Nucleus accumbens (tissue), 56 donors: ENCODE data around the gene PLBD2.

Experiments used
- DNase-seq, 56 donors: peaks; one replicate each; lab custom pipeline; 2025; lab: John Stamatoyannopoulos, UW

Gene PLBD2

DNA sequence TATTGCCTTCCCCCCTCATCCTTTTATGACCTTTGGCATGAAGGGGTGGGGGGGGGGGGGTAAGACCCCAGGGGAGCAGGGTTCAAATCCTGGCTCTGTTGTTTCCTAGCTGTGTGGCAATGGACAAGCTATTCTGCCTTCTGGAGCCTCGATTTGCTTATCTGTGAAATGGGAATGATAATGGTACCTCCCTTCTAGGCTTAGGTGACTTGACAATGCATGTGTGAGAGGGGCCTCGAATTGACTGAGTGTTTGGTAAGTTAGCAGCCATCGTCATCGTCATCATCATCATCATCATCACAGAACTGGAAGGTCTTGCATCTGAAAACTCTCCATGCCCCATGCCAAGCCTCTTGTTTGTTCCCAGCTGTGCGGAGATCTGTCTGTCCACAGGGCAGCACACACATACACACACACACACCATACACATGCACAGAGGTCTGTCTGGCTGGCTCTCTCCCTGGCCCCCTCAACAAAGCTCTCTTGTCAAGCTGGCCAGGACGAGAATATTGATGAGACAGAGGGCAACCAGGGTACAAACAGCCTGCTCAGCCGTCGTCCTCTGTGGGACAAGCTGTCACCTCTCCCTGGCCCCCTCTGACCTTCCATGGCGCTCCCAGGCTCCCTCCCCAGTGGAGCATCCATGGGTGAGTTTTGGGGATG, 51.2 kb downstream of the PLBD2 start:
- DNase-seq = peak in 13 of 56 donors; percentile 7 to 38 (median 25)

DNA sequence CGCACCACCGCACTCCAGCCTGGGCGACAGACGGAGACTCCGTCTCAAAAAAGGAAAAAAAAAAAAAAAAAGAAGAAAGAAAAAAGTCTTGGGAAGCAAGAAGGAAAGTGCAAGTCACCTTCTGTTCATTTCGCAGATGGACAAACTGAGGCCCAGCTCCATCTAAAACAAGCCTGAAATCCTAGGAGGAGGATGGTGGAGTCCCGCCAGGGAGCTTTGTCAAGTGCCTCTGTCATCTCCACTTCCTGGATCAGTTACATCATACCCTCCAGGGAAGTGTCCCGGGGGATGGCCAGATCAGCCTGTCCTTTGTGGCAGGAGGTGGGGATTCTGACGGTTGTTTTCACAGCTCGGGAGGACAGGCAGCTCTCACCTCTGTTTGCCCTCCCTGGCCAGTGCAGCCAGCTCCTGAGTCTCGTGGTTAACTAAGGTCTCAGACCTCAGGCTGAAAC, 55.1 kb downstream of the PLBD2 start:
- DNase-seq = no peak

DNA sequence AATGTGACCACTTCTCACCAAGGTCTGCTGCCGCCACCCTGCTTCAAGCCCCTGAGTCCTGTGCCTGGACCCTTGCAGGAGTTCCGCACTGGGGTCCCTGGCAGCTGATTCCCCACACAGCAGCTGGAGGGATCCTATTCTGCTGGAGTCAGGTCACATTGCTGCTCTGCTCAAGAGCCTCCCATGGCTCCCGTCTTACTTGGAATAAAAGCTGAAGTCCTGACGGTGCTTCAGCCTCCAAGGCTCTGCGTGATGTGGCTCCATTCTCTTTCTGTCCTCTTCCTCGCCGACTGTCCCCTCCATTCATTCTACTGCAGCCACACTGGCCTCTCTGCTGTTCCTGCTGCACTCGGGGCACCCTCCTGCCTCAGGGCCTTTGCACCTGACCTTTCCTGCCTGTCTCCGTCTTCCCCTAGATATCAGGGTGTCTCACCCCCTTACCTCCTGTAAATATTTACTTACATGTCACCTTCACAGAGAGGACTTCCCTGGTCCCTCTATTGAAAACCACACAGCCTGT, 56.2 kb downstream of the PLBD2 start:
- DNase-seq = no peak

DNA sequence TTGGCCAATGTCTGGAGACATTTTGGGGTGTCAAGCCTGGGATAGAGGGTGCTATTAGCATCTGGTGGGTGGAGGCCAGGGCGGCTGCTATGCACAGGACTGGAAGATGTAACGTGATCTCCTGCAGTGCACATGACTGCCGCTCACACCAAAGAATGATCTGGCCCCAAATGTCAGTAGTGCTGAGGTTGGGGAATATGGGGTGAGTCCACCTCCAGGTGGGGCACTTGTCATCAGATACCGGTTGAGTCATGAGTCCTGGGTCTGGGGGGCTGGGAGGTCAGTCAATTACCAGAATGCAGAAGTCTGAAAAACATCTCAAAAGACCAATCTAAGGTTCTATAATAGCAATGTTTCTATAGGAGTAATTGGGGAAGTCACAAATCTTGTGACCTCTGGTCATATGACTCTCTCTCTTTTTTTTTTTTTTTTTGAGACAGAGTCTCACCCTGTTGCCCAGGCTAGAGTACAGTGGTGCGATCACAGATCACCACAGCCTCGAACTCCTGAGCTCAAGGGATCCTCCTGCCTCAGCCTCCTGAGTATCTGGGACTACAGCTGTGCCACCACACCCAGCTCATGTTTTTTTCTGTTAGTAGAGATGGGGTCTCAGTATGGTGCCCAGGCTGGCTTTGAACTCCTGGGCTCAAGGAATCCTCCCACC, 57.8 kb downstream of the PLBD2 start:
- no peak for DNase-seq

DNA sequence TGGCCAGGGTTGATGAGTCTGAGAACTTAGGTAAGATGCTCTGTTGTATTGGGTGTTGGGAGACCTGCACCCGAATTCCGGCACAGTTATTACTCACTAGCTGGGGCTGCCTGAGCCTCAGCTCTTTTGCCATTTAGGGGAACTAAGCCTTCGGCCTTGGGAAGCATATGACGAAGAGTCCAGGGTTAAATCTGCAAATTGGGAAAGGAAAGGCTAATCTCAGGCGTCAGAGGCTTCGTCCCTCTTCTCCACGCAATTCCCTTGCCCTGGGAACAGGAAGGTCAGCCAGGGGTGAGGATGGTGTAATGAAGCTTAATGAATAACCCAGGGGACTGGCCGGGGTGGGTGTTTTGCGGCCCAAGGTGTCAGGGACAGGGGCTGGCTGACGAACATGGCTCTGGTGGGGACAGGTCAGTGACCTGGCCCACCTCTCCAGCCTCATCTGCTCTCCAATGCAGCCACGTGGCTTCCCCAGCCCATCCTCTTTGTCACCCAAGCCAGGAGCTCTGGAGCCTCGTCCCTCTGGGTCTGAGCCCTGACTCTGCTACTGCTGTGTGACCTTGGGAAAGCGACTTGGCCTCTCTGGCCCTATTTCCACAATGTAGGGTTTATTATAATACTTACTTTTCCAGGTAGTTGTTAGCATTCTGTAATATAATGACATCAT, 60.0 kb downstream of the PLBD2 start:
- no peak for DNase-seq

DNA sequence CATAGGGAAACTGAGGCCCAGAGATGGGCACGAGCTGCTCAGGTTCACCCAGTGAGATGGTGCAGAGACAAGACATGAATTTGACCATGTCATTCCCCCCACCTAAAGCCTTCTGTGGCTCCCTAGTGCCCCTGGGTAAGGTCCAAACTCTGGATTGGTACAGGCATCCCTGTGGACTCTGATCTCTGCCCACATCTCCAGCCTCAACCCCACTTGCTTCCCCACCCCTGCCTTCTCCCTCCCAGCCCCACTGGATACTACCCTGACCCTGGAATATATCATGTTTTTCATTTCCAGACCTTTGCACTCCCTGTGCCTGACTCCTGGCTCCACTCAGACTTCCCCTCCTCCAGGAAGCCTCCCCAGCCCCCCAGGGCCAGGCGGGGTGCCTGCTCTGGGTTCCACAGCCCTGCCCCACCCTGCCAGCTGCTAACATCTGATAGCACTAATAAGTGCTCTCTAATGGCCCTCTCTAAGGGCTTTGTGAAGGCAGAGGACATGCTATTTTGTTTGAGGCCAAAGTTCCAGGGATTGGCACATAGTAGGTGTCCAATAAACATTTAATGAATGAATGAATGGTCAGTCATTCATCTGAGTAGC, 62.7 kb downstream of the PLBD2 start:
- DNase-seq = no peak

DNA sequence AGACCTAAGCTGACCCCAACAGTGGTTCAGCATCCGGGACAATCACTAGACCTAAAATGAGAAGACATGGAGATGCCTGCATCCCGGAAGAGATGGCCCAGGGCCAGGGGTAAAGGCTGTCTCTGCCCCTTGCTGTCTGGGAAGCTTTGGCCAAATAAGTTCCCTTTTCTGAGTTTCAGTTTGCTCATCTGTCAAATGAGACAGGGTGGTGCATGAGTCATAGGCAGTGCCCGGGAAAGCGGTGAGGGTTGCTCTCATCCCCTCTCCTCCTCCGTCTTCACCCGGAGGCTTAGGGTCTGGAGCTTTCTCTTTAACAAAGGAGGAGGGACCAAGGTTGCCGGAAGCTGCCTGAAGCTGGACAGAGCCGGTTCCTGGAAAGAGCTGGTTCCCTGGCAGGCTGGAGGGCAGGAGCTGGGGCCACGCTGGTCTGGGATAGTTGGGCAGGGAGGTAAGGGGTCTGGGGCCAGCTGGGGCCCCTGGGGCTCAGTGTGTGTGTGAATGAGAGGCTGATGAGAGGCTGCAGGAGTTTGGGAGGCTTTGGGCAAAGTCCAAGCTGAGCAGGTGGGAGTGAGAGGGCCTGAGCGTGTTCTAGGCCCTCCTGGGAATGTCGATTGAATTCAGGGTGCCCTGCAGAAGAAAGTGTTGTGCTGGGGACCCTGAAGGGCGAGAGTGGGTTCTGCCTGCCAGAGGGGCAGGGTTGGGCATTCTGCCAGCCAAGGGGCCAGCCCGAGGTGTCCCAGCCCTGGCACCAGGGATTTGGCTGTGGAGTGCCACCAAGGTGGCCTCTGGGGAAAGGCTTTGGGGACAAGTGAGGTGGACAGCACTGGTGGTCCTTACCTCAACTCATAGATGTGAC, 63.9 kb downstream of the PLBD2 start, which contains the start of gene SDSL:
Gene SDSL, plus strand, starts transcription at position 351 of the 856 bp plus-strand sequence. CDS start 5,603 bp downstream, outside the sequence.
- DNase-seq = peak in 46 of 56 donors; percentile 3 to 74 (median 36)

DNA sequence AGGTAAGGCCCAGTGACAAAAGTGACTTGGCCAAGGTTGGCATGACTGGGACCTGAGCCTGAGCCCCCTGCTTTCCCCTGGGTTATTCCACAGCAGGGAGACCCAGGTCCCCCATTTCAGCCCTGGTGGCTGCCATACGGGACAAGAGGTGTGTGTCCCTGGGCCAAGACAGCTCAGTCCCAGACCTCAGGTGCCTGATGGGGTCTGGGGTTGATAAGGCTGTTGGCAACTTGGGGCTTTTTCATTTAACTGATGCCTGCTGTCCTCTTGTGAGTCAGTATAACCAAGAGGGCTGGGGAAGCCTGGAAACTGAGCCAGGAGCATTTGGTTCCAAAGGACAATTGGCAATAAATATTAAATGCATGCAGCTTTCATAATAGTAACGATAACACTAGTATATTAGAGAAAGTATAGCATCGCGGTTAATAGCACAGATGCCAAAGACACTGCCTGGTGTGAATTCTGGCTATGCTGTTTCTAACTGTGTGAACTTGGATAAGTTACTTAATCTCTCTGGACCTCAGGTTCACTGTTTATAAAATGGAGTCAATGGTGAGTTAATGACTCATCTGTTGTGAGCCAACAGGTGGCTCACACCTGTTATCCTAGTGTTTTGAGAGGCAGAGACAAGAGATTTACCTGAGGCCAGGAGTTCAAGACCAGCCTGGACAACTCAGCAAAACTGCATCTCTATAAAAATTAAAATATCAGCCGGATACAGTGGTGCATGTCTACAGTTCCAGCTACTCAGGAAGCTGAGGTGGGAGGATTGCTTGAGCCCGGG, 64.7 kb downstream of the PLBD2 start:
- no peak for DNase-seq

DNA sequence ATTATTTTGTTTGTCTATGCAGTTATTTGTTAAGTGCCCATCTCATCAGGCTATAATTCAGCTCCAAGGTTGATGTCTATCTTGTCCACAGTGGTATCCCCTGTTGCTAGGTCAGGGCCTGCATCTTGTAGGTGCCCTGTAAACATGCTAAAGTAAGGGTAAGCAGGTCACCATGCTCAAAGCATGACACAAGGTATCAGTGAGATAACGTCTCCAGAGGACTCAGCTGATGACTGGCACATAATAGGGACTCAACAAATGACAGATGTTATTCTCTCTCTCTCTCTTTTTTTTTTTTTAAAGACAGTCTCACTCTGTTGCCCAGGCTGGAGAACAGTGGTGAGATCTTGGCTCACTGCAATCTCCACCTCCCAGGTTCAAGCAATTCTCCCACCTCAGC, 66.1 kb downstream of the PLBD2 start:
- no peak for DNase-seq

DNA sequence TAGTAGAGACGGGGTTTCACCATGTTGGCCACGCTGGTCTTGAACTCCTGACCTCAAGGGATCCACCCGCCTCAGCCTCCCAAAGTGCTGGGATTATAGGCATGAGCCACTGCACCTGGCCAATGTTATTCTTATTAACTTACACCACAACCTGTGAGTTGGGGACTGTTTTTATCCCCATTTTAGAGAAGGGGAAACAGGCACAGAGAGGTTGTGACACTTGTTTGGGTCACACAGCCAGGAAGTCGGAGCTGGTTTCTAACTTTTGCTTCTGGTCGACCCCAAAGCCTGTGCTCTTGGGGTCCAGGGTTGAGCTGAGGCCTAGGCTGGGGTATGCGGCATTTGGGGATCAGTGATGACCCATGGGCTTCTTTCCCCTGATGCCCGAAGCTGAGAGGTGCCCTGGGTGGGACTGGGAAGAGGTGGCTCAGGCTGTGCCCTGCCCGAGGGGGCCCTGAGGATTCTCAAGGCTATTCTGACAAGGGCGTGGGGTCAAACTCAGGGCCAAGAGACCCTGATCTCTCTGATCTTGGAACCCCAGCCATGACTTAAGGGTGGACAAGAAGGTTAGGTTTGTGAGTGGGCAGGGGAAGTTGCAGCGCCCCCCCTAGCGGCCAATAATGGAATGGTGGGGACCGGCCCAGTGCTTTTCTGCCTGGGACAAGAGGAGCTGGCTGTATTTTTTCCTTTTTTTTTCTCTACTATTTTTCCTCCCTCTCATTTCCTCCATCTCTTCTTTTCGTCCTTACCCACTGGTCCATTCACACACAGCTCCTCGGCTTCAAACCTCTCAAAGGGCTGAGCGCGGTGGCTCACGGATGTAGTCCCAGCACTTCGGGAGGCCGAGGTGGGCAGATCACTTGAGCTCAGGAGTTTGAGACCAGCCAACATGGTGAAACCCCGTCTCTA, 66.8 kb downstream of the PLBD2 start:
- peak in 39 of 56 donors; percentile 4 to 71 (median 24) for DNase-seq

DNA sequence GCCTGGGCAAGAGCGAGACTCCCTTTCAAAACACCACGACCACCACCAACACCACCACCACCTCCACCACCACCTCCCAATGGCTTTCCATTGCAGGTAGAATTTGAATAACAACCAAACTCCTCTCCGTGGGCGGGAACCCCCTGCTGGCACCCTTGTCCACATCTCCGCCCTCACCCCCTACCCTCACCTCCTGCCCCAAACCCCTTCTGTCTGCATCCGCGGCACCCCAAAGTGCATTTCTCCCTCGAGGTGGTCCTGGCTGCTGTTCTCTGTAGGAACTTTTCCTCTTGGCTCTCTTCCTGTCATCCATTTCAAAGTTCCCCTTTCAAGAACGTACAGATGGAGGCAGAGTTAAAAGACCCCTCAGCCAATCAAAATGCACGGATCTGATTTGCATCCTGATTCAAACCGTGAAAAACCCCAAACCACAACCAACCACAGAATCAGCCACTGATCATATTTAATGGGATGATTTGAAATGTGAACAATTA, 67.6 kb downstream of the PLBD2 start:
- DNase-seq = no peak

DNA sequence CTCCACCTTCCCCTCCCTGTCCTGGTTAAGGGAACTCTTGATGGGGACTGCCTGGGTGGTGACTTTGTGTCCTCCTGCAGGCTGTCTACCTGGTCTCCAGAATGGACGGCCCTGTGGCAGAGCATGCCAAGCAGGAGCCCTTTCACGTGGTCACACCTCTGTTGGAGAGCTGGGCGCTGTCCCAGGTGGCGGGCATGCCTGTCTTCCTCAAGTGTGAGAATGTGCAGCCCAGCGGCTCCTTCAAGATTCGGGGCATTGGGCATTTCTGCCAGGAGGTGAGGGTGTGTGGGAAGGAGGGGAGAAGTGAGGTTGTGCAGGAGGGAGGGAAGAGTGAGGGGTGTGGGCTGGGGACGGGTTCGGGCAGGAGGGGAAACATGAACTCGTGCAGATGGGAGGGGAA, 69.5 kb downstream of the PLBD2 start:
- DNase-seq = no peak

DNA sequence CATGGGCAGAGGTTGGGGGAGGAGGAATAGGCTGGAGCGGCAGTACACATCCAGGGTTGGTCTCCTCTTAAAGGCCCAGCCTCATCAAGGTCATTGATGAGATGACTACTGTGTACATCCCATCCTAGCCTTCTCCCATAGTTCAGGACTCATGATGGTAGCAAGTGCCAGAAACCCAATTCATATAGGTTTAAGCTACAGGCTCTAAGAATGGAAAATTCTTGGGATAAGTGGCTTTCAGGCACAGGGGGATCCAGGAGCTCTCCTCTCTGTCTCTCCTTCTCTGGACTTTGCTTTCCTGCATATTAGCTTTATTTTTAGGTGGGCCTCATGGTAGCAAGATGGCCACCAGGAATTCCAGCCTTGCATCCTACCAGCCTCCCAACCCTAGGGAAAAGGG, 70.1 kb downstream of the PLBD2 start:
- DNase-seq = no peak

DNA sequence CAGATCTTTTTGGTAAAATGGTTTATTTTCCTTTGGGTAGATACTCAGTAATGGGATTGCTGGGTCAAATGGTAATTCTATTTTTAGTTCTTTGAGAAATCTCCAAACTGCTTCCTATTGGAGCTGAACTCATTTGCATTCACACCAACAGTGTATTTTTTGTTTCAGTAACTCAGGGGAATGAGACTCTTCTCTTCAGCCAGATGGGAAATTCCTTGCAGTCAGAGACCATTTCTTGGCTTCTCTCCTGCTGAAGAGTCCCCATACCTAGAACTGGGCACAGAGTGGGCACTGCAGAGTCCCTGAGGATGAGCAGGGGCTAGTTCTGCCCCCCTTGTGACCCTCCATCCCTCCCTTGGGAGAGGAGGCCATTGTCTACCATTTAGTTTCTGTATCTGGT, 74.6 kb downstream of the PLBD2 start:
- DNase-seq = peak in 1 of 56 donors; percentile 10

DNA sequence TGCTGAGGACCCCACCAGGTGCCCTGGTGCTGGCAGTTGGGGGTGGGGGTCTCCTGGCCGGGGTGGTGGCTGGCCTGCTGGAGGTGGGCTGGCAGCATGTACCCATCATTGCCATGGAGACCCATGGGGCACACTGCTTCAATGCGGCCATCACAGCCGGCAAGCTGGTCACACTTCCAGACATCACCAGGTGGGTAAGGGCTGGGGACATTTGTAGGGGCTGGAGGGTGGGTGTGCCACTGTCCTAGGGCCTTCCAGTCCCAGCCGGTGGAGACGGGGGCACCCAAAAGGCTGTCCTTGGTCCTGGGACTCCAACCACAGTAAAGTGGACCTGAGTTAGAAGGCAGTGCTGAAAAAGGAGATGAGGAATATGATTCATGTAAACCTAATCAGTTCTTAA, 77.0 kb downstream of the PLBD2 start:
- DNase-seq = no peak

DNA sequence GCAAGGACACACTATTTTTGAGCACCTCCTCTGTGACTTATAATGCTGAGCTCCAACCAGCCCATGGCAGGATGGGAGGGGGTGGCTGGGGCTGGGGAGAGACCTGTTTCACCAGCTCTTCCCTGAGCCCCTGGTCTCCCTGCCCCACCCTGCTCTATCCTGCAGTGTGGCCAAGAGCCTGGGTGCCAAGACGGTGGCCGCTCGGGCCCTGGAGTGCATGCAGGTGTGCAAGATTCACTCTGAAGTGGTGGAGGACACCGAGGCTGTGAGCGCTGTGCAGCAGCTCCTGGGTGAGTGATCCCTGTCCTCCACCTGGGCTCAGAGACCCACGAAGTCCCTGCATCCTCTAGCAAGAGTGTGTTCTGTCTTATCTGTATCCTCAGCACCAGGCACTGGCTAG, 78.2 kb downstream of the PLBD2 start:
- DNase-seq = no peak

DNA sequence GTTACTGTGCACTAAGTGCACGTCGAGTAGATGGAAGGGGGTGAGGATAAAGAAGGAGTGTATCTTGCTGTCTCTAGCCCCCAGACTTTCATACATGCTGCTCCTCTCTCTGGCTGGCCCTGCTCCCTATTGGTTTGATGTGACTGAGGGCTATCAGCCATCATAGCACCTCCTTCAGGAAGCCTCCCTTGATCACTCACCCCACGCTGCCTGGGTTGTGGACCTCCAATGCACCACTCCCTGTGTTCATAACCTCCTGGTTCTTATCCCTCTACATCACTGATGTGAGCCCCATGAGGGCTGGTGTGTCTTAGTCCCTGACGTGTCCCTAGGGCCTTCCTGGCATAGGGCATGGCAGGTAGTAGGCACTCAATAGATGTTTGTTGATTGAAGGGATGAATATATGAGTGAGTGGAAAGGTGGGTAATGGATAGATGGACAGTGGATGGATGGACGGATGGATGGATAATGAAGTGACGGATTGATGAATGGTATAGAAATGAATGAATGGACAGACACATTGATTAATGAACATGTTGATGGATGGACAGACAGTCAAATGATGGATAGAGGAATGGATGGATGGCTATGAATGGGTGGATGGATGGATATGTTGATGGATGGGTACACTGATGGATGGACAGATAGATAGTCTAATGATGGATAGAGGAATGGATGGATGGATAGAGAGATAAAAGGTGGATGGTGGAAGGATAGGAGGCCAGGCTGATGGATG, 78.8 kb downstream of the PLBD2 start:
- DNase-seq = no peak
